Measurements from ENCODE around the gene ESD.

DNA sequence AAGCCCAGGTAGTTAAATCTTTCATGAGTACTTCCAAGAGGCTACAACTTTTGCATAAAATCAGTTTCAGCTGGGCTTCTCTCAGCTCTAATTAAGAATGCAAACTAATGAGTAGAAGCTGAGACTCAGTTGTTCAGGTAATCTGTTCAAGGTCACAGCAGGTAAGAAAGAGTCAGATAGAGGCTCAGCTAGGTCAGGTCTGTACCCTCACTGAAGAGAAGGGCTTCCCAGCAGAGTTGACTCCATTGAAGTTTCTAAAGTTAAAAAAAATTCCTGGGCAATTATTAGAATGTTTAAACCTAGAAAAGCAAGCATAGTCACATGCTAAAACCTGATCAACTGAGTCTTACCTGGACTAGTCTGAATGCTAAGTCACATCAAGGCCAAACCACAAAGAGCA is 42.1 kb downstream of the ESD start:
- TF ChIP-seq SIN3A (IDR thresholded peaks at IDR 0.05; ENCODE audit: borderline replicate concordance, insufficient read depth, low read length): no peak
- TF ChIP-seq, protein P1, sequence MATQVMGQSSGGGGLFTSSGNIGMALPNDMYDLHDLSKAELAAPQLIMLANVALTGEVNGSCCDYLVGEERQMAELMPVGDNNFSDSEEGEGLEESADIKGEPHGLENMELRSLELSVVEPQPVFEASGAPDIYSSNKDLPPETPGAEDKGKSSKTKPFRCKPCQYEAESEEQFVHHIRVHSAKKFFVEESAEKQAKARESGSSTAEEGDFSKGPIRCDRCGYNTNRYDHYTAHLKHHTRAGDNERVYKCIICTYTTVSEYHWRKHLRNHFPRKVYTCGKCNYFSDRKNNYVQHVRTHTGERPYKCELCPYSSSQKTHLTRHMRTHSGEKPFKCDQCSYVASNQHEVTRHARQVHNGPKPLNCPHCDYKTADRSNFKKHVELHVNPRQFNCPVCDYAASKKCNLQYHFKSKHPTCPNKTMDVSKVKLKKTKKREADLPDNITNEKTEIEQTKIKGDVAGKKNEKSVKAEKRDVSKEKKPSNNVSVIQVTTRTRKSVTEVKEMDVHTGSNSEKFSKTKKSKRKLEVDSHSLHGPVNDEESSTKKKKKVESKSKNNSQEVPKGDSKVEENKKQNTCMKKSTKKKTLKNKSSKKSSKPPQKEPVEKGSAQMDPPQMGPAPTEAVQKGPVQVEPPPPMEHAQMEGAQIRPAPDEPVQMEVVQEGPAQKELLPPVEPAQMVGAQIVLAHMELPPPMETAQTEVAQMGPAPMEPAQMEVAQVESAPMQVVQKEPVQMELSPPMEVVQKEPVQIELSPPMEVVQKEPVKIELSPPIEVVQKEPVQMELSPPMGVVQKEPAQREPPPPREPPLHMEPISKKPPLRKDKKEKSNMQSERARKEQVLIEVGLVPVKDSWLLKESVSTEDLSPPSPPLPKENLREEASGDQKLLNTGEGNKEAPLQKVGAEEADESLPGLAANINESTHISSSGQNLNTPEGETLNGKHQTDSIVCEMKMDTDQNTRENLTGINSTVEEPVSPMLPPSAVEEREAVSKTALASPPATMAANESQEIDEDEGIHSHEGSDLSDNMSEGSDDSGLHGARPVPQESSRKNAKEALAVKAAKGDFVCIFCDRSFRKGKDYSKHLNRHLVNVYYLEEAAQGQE (IDR thresholded peaks at IDR 0.05; ENCODE audit: insufficient read depth in 1 of 2, low read depth in 2 of 2, low read length in 2 of 2): no peak

Data from PFSK-1 (cell line).